Mammary epithelial cell (primary cell): ENCODE results near the gene MIPOL1.

ENCODE experiments used
- EZH2 ChIP-seq: IDR thresholded peaks from 2 replicates; pipeline ENCODE4 v1.6.1; 2012; ENCODE audit warnings: low read length, inconsistent platforms, borderline replicate concordance
- TF ChIP-seq, protein P1 (sequence below), 2 donors: IDR thresholded peaks in 1 of 2; conservative IDR thresholded peaks in 1 of 2; 2 replicates each; pipeline ENCODE4 v1.5.1; 2011 to 2012; ENCODE audit warnings: inconsistent platforms in 2 of 2, low read length in 2 of 2, mild to moderate bottlenecking in 2 of 2, control low read depth in 1 of 2, low read depth in 1 of 2; ENCODE audit not compliant: insufficient read depth in 1 of 2; ENCODE audit errors: extremely low read depth in 1 of 2

DNA sequence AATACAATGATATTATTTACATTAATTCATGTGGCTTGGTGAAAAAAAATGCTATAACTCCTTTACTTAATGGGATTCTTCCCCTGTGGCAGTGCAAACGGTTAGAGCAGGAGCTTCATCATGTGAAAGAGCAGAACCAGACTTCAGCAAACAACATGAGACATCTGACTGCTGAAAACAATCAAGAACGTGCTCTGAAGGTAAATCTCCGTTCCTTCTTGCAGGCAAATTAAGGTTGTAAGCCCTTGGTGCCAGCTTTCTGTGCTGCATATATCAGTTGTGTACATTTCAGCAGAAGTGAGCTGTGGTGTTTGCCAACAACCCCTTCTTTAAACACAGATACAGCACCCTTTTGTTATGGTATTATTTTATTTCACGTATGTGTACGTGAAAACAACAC lies 171.7 kb downstream of the MIPOL1 start:
- TF ChIP-seq, protein P1, sequence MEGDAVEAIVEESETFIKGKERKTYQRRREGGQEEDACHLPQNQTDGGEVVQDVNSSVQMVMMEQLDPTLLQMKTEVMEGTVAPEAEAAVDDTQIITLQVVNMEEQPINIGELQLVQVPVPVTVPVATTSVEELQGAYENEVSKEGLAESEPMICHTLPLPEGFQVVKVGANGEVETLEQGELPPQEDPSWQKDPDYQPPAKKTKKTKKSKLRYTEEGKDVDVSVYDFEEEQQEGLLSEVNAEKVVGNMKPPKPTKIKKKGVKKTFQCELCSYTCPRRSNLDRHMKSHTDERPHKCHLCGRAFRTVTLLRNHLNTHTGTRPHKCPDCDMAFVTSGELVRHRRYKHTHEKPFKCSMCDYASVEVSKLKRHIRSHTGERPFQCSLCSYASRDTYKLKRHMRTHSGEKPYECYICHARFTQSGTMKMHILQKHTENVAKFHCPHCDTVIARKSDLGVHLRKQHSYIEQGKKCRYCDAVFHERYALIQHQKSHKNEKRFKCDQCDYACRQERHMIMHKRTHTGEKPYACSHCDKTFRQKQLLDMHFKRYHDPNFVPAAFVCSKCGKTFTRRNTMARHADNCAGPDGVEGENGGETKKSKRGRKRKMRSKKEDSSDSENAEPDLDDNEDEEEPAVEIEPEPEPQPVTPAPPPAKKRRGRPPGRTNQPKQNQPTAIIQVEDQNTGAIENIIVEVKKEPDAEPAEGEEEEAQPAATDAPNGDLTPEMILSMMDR (conservative IDR thresholded peaks at IDR 0.05 in 1 of 2, IDR thresholded peaks at IDR 0.05 in 1 of 2; ENCODE audit: extremely low read depth in 1 of 2, insufficient read depth in 1 of 2, low read depth in 1 of 2, low read length in 2 of 2), result no peak
- TF ChIP-seq EZH2, result no peak
